A673 (cell line): ENCODE measurements around the gene TNS3.

ENCODE experiments used
- EZH2 ChIP-seq: fragments of 200-600 bp; sonication (generic); IDR thresholded peaks from 2 replicates; pipeline ENCODE4 v1.6.1; 2017; ENCODE audit warnings: borderline replicate concordance, low read depth, mild to moderate bottlenecking, mixed read lengths, antibody characterized with exemption, low read length; ENCODE audit not compliant: poor library complexity, severe bottlenecking
- TF ChIP-seq, protein P1 (sequence below): fragments of 300-800, 200-600 bp; sonication (generic); conservative IDR thresholded peaks from 2 replicates; pipeline ENCODE4 v1.5.1; 2017; ENCODE audit warnings: low read depth, mild to moderate bottlenecking, antibody characterized with exemption, low read length, moderate library complexity, mixed read lengths

DNA sequence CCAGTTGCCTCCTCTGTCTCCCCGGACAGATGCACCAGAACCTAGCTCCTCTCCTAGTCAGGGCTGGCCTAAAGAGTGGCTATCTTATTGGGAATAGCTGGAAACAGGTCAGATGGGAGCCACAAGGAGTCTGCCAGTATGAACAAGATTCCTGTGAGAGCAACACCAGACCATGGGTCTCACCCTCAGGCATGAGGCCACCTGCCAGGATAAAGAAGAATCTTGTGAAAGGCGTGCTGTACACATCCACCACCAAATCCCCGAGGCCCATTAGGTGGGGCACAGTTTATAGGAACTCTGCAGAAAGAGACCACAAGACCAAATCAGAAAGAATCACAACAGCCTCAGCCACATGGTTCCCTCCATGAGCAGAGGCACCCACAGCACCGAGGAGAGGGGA is 325.9 kb downstream of the TNS3 start:
- TF ChIP-seq, protein P1, sequence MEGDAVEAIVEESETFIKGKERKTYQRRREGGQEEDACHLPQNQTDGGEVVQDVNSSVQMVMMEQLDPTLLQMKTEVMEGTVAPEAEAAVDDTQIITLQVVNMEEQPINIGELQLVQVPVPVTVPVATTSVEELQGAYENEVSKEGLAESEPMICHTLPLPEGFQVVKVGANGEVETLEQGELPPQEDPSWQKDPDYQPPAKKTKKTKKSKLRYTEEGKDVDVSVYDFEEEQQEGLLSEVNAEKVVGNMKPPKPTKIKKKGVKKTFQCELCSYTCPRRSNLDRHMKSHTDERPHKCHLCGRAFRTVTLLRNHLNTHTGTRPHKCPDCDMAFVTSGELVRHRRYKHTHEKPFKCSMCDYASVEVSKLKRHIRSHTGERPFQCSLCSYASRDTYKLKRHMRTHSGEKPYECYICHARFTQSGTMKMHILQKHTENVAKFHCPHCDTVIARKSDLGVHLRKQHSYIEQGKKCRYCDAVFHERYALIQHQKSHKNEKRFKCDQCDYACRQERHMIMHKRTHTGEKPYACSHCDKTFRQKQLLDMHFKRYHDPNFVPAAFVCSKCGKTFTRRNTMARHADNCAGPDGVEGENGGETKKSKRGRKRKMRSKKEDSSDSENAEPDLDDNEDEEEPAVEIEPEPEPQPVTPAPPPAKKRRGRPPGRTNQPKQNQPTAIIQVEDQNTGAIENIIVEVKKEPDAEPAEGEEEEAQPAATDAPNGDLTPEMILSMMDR = no peak
- TF ChIP-seq EZH2 = no peak
